Measurements from ENCODE around the gene FAM89B.
"Not testable (repeated sequence)": the region's sequence is repeated elsewhere in the genome, so short reads cannot be mapped to it uniquely, and the experiment has no call there.

Gene FAM89B

GRCh38 chr11:65556470-65557279, 15.7 kb upstream of the FAM89B start:
- no peak for DNase-seq (ENCODE audit: low spot score)

DNA sequence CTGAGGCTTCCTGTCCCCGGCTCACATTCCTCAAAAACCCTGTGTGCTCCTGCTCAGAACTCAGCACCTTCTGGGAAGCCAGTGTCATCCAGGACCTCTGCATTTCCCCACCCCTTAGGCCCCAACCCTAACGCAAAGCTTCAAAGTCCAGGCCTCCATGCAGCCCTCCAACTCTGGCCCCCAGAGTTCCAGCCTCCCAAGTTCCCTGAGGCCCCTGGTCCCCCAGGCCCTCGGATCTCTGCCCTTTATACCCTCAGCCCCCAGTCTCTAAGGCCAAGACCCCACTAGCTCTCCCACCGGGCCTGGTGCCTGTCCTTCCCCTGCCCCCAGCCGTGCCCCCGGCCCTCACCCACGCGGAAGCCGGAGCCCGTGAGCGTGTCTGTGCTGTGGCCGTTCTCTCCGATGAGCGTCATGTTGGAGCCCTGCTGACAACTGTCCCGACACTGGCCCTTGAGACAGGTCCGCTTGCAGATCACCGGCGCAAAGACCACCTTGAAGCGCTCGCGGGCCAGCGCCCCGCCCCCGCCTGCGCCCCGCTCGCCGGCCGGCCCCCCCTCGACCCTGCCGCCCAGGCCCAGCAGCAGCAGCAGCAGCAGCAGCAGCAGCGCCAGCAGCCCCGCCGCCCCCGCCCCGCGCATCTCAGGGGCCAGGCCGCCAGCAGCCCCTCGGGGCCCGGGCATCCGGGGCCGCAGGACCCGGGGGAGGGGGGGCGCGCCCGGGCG, 14.9 kb upstream of the FAM89B start:
- DNase-seq (ENCODE audit: low spot score), result no peak

GRCh38 chr11:65558002-65558929, 14.1 kb upstream of the FAM89B start, which contains the start of gene LTBP3:
LTBP3 (minus strand) TSS chr11:65558359; CDS start chr11:65557959, 400 bp downstream.
- no peak for DNase-seq (ENCODE audit: low spot score)

DNA sequence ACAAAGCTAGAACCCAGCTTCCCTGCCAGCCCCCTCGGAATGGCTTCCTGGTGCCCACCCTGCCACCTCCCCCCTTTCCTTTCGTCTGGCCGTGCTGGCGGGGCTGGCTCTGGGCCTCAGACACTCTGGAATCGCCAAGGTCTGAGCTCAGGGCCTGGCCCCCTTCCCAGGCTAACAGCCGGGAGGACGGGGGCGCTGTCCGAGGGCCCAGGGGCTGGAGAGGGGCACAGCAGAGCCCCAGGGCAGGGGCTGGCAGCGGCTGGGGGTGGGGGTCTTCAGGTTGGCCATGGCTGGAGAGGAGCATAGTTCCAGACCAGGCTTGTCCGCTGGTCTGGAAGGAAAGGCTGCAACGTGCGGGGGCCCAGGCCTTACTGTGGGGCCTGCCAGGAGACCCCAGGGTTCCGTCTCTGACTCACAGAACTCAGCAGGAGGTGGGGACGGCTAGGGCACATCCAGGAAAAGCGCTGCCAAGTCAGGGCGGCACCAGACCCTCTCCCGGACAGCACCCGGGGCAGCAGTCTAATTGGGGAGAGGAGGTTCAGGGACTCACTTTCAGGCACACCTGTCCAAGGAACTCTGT, 13.3 kb upstream of the FAM89B start:
- DNase-seq (ENCODE audit: low spot score), result no peak

- no peak for DNase-seq (ENCODE audit: low spot score)
Measured at GRCh38 chr11:65559535-65559934, 12.8 kb upstream of the FAM89B start.

DNA sequence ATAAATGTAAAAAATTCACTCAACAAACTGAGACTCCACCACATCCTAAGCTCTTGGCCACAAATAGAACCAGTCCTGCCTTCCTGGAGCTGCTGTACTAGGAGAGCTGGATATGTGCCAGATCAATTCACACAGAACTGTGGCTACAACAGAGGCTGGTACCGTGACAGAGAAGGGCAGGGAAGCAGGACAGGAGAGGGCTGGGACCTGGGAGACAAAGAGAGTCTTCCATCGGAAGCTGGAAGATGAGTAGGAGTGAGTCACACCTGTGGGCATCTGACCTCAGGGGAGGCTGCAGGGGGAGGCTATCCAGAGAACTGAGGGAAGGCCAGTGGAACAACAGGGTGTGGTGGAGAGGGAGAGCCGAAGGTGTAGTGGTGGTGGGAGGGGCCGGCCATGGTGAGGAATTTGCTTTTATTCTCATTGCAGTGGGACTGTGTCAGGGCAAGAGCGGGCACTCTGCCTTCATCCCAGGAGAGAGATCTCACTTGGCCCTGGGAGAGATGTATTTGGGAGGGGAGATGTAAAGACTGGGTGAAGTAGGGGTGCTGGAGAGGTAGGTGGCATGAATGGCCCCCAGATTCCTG, 12.3 kb upstream of the FAM89B start:
- DNase-seq (ENCODE audit: low spot score), result no peak

DNA sequence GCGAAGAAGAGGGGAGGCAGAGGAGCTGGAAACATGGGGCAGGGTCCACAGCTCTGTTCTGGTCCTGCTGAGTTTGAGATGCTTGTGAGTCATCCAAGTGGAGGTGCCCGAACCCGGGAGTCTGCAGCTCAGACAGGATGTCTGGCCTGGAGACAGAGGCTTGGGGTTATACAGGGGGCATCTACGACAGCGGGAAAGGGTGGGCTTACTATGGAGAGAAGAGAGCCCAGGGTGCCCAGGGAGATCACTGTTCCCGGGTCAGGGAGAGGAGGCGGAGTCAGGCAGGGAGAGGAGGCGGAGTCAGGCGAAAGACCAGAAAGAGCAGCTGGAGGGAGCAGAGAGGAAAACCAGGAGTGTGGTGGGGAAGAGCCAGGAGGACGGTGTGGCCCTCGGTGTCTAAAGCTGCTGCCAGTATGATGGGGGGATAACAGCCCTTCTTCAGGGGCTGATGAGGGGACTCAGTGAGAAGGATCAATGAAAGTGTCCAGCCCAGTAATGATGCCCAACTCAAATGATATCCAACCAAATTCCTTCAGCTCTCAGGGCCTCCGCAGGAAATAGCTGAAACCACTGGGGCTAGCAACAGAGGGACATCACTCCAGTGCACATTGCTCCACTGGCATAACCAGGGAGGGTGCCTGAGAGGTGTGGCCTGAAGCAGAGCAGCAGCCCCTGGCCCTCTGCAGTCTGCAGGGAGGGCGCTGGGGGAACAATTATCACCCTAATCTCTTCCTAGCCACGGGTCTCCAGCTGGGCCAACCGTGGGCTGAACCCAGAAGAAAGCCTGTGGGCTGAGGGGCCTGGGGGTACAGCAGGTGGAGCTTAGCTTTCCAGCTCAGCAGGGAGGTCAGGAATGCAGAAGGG, 11.6 kb upstream of the FAM89B start:
- DNase-seq (ENCODE audit: low spot score), result no peak

DNA sequence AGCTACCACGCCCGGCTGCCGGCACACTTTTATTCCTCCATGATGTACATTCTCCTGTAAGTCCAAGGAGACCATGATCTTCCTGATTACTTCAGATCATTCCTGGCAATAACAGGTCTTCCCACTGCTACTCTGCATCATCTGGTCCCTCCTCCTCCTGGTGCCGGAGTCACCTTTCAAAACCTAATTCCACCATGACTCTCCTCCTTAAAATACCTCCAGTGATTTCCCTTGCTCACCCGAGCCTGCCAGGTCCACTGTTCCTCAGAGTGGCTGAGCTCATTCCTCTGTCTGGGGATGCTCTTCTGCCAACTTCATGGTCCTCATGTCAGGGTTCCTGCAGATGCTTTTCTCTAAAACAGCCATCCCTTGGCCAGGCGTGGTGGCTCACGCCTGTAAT, 10.3 kb upstream of the FAM89B start:
- DNase-seq (ENCODE audit: low spot score), result no peak

DNA sequence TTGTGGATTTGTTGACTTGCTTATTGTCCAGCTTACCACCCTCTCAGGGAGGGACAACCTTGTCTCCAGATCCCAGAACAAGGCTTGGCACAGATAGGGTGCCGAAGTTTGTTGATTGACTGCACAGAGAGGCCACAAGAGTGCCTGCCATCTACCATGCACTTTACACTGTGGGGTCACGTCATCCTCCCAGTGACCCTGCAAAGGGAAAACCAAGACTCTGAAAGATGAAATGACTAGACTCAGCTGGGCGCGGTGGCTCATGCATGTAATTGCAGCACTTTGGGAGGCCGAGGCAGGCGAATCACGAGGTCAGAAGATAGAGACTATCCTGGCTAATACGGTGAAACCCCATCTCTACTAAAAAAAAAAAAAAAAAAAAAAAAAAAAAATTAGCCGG, 9.6 kb upstream of the FAM89B start:
- DNase-seq (ENCODE audit: low spot score), result no peak

DNA sequence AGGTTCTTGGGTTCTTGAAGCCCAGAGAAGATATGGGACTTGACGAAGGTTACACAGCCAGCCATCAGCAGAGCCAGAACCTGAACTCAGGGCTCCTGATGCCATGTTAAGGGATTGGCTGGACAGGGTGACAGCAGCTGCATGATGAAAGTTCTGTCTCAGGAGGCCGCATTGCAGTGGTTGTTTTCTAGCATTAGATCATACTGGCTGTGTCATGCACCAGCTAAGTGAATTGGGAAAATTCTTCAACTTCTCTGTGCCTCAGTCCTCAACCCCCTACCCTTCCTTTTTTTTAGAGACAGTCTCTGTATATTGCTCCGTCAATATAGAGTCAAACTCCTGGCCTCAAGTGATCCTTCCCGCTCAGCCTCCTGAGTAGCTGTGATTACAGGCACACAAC, 8.7 kb upstream of the FAM89B start:
- DNase-seq (ENCODE audit: low spot score), result no peak

DNA sequence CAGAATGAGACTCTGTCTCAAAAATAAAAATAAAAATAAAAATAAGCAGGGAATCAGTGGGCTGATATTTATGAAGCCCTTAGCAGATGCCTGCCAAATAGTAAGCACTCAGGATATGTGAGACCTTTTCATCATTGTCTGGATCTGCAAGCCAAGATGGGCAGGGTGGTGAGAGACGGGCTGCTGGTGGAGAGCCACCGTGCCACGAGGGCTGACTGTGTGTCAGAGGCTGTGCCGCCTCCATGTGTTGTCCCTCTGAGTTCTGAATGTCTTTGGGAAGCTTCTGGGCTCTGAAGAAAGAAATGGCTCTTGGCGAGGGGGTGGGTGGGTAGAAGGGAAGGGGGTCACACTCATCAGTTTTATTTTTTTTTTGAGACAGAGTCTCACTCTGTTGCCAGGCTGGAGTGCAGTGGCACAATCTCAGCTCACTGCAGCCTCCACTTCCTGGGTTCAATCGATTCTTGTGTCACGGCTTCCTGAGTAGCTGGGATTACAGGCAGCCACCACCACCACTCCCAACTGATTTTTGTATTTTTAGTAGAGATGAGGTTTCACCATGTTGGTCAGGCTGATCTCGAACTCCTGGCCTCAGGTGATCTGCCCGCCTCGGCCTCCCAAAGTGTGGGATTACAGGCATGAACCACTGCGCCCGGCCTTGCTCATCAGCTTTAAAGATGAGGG, 7.3 kb upstream of the FAM89B start:
- DNase-seq (ENCODE audit: low spot score), result not testable (repeated sequence)

DNA sequence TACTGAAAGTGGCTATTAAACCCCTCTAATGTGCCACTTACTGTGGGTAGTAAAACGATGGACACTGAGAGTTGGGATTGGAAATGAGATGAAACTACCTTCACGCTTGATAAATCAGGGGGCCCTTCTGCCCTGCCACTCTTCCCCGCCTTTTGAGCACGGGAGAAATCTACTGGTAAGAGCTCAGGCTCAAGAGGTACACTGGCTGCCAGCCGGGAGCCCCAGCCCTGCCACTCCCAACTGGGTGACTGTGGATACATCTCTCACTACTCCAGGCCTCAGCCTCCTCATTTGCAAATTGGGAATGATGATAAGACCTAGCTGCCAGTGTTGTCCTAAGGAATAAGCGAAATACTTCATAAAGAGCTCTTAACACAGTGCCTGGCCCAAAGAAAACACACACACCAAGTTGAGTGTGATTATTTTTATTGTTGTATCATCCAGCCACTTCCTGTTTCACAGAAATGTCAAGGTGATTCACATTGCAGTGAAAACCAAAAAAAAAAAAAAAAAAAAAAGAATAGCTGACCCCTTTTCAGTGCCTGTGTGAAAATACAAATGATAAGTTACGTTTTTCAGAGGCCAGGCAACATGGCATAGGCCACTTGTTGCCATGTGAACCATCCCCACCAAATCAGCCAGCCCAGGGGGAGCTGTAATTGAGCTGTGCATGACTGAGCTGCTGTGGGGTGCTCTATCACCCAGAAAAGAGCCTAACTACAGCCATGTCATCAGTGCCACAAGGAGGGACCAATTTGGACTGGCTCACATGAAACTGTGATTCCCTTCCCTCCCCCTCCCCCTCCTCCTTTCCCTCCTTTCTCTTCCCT, 6.5 kb upstream of the FAM89B start:
- DNase-seq (ENCODE audit: low spot score), result no peak

DNA sequence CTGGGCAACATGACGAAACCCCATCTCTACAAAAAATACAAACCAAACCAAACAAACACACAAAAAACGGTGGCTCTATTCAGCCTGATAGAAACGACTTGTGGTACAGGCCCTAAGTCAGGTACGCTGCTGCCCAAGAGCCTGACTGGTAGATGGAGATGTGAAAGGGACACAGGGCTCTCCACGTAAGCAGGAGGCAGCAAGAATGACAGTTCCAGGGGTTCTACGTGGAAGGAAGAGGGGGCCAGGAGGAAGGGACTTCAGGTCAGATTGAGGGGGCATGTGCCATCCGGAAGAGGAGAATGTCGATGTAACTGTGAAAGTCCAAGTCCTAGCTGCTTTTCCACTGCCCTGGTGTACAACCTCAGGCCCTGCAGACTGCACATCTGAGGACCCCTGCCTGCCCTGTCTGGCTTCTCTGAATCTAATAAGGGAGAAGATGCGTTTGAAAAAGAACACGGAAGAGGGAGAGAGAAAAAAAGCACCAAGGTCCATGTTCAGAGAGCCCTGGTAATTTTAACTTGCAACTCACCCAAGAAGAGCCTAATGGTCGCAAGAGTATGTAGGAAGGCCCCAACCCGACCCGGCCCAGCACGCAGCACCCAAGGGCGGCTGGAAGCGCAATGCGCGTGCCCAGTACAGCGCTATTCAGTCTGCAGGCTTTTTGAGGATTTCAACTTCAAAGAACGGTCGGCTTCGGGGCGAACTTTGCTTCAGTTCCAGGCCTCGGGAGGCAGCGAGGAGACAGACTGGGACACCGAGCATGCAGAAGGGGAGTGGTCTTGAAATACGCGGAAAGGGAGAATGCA, 3.0 kb upstream of the FAM89B start:
- DNase-seq (ENCODE audit: low spot score), result no peak

DNA sequence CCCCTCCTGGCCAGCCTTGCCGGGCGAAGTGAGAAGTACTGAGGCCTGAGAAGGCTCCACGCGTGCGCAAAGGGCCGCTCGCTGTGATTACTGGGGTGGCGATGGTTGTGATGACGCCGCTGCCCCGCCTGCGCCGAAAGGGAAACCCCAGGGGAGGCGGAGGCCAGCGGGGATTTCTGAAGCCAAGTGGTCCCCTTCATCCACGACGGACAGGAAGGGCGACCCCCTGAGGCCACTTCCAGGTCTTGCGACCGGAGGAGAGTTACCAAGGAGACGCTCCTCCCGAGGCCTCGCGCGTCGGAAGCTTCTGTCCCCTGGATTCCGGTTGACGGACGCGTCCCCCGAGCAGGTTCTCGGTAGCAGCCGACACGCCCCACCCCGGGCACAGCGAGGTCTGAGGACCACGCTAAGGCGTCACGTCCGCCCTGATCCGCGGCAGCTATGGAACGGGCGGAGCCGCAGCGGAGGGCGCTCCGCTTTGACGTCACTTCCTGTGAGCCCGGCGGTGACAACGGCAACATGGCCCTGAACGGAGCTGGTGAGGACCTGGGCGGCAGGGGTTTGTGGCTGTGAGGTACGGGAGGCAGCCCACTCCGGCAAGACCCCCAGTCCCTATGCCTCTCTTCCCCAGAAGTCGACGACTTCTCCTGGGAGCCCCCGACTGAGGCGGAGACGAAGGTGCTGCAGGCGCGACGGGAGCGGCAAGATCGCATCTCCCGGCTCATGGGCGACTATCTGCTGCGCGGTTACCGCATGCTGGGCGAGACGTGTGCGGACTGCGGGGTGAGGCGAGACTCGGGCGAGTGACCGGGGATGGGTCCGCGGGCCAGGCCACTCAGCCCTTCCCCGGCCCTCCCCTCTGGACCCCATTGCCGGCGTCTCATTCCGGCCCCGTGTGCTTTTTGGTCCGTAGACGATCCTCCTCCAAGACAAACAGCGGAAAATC, 2.1 kb upstream of the FAM89B start, which contains the start of gene ZNRD2:
Gene ZNRD2, plus strand, starts transcription at position 505 of the 946 bp plus-strand sequence. Its CDS starts 15 bp downstream, at position 520.
- peak; percentile 94 for DNase-seq (ENCODE audit: low spot score)

- DNase-seq (ENCODE audit: low spot score), result no peak
Measured at GRCh38 chr11:65571420-65571819, 918 bp upstream of the FAM89B start.

DNA sequence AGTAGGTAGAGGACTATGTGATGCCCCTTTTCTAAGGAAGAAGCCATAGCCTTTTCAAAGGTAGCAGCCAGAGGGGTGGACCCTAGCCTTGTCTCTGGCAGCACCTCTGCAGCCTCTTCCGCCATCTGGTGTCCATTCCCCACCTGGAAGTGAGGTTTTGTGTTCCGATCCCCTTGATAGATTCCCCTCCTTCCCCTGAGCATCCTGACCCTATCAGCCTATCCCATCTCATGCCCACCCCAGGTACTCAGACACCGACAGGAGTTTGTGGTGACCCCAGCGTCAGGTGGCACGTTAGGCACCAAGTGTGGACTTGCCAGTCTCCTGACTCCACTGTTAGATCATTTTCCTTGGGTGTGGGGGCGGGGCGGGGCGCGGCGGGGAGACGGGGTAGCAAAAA, 398 bp upstream of the FAM89B start:
- DNase-seq (ENCODE audit: low spot score), result no peak
